GM19099 (cell line): ENCODE data around the gene PIAS2.

Source experiments
- POLR2A ChIP-seq: IDR thresholded peaks from 3 replicates; pipeline ENCODE4 v1.6.1; 2011; ENCODE audit warnings: low read depth; ENCODE audit not compliant: insufficient read length; ENCODE audit errors: extremely low read depth

The PIAS2 gene

DNA sequence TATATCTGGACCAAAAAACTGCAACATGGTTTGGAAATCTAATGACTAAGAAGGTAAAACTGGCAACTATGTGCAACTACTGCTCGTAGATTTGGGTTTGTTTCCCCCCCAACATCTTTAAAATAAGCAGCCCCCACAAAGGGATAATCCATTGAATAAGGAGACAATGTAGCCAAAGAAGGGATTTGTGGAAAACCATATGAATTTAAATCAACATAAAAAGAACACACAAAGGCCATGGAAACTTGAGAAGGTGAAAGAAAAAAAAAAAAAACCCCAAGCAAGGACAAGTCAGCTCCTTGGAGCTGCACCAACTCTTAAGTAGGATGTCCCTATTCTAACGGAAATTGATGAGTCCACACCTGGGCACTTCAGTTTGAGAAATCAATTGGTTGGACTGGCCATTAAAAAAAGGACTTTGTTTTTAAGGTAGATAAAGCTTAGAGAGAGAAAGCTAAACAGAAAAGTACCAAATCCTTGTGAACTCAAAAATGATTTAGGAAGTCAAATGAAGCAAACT lies 106.8 kb downstream of the PIAS2 start:
- TF ChIP-seq POLR2A, result no peak

DNA sequence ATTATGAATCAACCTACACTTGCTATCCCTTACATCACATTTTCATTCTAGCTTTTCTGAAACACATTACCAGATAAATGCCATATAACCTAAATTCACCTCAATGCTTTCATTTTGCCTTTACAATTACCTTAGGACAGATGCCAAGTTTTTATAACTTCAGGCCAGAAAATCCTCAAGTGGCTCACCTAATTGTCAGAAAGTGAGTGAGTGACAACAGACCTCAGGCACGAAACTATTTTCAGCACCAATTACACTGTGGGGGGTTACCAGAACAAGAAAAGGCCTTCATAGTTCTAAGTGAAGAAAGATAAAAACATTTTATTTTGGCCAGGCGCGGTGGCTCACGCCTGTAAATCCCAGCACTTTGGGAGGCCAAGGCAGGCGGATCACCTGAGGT lies 108.2 kb downstream of the PIAS2 start:
- TF ChIP-seq POLR2A, result no peak

DNA sequence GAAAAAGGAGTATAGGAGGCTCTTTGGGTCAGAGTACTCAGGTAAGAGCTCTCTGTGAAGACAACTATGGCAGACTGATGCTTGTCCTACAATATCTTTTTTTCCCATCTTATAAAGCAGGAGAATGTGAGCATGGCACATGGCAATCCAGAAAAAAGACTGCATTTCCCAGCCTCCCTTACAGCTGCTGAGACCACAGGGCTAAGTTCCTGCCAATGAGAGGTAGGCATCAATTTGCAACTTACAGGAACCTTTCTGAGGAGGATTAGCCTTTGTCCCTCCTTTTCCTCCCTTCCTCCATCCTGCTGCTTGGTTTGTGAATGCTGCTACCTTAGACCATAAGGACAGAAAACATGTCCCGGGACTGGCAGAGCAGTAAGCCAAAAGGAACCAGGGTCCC lies 122.7 kb downstream of the PIAS2 start:
- TF ChIP-seq POLR2A, result no peak

DNA sequence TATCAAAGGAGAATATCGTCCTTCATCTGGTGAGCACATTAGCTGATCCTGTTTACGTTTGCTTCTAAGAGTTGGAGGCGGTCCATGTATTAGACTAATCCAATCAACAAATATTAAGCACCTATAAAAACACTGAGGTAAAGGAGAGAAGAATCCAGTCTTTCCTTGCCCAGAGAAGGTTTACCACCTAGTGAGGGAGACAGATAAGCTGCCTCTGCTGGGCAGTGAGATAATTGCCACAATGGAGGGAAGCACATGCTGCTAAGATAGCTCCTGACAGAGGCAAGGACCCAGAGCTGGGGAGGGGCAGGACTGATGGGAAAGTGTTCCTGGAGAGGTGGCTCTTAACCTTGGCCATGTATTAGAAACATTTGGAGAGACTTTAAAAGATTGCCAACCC lies 123.7 kb downstream of the PIAS2 start:
- no peak for TF ChIP-seq POLR2A

DNA sequence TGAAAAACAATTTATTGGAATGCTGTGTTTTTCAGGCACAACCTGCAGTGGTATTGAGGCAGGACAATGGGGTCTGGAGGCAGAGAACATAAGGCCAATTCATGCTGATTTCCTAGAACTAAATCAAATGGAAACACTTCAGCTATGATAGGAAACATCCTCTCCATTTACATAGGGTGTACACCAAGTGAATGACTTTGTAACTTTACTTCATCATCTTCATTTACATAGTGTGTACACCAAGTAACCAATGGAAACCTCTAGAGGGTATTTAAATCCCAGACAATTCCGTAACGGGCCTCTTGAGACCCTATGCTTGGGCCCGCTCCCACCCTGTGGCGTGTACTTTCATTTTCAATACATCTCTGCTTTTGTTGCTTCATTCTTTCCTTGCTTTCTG lies 128.2 kb downstream of the PIAS2 start:
- TF ChIP-seq POLR2A, result no peak

DNA sequence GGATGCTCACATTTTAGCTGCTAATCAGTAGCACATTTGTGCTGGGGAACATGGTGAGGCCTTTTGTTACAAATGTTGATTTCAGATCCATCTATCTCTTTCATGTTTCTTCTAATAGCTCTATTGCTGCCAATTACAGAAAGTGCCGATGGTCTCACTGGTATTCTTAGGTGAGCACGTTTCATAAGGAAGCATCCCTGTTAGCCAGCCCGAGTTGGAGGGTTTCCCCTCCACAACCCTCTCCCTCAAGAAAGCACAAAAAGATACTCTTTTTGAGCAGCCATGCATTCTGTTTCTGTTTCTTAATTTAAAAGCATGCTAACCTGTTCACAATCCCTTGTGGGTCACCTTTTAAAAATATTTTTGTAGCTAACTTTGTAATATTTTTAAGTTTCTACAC lies 129.6 kb downstream of the PIAS2 start:
- TF ChIP-seq POLR2A, result no peak

DNA sequence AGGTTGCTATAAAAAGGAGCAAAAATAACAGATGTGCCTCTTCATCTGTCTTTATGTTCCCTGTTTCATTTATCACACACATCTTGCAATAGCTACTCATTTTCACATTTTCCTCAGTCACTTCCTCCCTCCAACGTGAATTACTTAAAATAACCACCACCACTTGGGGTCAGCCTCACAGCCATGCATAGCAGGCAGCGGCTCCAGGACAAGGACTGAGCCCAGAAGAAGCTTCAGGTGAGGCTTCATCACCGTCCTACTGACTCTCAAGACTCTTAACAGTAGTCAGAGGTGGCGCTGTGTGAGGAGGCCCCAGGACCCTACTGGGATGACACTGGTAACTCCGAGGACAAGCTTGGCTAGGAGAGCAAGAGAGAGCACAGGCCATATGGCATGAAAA lies 144.9 kb downstream of the PIAS2 start:
- TF ChIP-seq POLR2A, result no peak

DNA sequence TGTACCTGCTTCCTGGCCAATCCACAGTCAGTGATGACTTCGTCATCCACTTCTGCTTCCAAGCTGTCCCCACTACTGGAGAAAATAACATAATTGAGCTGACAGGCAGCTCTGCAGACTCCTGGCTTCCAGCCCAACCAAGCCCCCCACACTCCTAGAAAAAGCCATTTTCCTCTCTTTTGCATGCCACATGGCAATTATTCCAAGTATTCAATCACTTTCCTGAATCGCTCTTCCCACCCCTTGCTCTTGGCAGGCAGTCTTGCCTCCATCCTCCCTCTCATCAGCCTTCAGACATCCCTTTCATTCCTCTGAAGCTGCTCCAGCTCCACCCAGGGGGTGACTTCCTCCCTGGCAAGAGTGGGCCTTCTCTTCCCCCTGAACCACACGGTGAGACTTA lies 146.2 kb downstream of the PIAS2 start:
- no peak for TF ChIP-seq POLR2A

DNA sequence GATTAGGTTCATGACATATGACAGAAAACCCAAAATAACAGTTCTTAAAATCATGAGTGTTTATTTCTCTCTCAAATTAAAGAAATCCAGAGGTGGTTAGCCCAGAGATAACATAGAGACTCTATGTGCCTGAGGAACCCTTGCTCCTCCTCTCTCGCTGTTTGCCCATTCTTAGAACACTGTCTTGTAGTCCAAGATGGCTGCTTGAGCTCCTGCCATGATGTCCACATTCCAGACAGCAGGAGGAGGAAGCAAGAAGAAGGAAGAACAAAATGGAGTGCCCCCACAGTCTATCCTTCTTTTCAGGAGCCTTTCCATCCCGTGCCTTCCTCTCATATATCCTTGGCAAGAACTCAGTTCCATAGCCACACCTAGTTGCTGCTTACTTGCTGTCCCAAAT lies 146.6 kb downstream of the PIAS2 start:
- no peak for TF ChIP-seq POLR2A

DNA sequence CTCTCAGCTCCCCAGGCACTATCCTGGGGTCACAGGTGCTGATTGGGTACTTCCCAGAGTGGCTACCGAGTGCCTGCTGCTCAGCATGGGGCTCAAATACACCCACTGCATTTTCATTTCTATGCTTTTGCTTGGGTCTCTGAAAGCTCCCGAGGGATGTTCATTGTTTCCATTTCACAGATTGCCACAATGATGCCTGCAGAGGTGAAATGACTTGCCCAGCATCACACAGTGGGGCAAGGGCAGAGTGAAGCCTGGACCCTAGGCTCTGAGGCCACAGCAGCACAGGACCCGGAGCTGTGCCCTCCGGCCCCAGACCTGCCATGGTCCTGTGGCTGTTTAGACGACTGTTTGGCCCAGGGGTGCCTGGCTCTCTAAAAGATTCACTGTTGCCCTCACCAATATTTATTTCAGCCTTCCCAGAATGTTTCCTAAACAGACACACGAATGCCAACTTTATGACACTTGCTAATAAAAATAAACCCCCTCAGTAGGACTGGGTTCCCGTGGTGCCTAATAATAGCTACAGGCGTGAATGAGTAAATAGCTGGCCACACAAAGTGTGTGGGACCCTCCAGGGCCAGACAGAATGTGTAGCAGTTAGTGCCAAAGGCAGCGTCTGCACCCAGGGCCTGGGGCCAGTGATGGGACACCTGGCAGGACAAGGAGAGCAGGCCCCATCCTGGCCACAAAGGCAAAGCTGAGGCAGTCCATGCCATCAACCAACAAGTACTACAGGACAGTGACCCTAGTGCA lies 149.0 kb downstream of the PIAS2 start:
- no peak for TF ChIP-seq POLR2A

DNA sequence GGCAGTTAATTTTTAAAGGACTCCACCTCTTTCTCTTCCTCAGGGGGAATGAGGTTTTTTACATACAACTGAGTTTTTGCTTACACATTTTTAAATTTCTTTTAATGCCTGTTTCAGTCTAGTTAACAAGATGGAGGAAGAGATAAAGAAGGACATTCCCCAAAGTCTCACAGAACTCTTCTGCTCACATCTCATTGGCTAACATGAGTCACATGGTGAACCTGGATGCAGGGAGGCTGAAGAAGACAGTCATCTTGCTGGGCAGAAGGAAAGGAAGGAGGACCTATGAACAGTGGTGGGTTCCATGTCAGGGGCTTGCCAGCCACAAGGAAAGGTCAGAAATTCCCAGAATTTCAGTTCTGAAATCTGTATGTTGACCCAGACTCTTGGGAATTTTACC lies 150.1 kb downstream of the PIAS2 start:
- no peak for TF ChIP-seq POLR2A

DNA sequence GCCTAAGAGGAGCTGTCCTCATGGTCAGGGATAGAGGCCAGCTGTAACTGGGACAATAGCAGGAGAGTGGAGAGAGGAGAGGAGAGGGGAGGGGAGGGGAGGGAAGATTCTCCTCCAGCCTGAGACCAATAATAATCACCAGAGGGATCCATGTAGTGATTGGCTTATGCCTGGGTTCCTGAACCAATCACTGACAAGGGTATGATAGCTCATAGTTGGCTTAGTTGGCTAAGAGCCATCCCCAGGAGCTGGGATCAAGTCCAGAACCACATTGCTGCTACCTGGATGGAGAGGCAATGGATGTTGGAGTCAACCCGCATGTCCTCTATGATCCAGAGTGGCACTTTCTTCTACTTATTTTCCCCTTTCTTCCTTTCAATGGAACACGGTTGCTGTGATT lies 152.7 kb downstream of the PIAS2 start:
- no peak for TF ChIP-seq POLR2A

DNA sequence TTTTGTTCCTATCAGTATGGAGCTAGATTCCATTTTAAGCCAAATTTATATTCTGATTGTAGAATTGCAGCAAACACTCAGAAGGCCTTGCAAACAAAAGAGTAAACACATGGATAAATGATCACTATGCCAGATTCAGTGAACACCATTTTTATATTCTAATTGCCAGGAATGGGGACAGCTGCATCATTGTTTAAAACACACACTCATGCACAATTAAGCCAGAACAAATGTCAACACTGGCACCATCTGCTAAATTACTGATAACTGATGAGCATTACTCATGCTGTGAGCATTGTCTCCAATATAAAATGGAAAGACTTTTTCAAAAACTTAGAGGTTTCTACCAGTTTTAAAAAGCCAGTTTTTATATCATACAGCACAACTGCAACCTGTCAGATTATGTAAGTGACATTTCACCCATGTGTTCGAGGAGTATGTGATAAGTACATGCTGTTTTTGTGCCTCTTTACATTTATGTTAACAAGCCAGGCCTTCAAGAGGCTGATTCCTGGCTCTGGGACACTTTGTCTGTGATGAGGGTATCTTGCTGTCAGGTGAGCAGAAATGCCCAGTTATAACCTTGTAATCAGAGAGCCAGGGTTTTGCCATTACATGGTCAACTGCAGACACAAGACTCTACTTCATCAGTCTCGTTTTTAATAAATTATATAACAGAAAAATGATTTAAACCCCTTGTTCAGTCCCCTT lies 156.1 kb downstream of the PIAS2 start:
- no peak for TF ChIP-seq POLR2A

DNA sequence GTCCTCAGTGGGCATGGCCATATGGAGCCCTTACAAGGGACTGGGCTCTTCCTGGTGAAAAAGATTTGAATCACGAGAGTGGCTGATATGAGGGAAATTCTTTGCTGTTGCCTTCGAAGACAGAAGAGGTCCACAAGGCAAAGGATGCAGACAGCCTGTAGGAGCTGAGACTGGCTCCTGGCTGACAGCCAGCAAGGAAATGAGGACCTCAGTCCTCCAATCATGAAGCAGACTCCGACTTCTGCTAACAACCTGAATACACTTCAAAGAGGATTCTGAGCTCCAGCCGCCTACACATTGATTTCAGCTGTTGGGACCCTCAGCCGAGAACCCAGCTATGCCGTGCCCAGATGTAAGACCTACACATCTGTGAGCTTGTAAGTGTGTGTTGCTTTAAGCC lies 157.4 kb downstream of the PIAS2 start:
- TF ChIP-seq POLR2A, result no peak

DNA sequence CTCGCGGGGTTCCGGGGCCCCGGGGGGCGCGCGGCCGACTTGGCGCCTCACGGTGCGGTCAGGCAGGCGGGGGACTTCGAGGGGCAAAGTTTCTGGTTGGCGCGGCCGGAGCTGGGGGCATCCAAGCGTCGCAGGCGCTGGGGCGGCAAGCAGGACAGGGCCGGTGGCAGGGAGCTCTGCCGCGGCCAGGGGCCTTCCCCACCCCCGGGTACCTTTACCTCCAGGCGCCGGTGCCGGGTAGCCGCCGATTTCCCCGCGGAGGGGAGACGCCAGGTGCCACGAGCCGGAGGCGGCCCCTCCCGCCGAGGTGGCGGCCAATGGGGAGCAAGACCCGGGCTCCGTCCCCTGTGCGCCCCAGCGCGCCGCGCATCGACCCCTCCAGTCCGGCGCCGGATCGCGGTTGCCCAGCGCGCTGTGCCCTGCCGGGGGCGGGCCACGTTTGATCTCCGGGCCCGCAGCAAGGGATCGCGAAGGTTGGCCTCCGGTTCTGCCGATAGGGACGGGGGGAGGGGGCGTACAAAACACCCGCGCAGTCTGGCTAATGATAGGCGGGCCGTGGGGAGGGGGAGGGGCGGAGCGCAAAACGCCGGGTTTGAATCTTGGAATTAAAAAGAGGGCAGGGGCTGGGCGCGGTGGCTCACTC lies 160.6 kb downstream of the PIAS2 start, which contains the start of gene ST8SIA5:
Gene ST8SIA5, minus strand, starts transcription at position 495 of the 643 bp plus-strand sequence. CDS start 545 bp downstream, outside the sequence.
- peak; percentile 46 for TF ChIP-seq POLR2A
